HG03066 (cell line): ENCODE data around the gene DCLK2.

Experiments used
- ATAC-seq: cut with Tn5 transposase; IDR thresholded peaks from one replicate; pipeline ENCODE4 v1.9.1; 2021; ENCODE audit warnings: low read depth; ENCODE audit not compliant: unreplicated experiment

Gene DCLK2

GRCh38 chr4:150115851-150116250 is 37.6 kb downstream of the DCLK2 start:
- ATAC-seq = no peak

GRCh38 chr4:150116506-150116905 is 38.3 kb downstream of the DCLK2 start:
- no peak for ATAC-seq

GRCh38 chr4:150117094-150117493 is 38.8 kb downstream of the DCLK2 start:
- no peak for ATAC-seq

GRCh38 chr4:150117629-150118028 is 39.4 kb downstream of the DCLK2 start:
- no peak for ATAC-seq

- ATAC-seq = no peak
These were observed 41.2 kb downstream of the DCLK2 start for GRCh38 chr4:150119492-150119891.

- ATAC-seq = no peak
These were observed 44.8 kb downstream of the DCLK2 start for GRCh38 chr4:150123087-150123486.

GRCh38 chr4:150123796-150124677 is 45.8 kb downstream of the DCLK2 start:
- ATAC-seq = no peak

- no peak for ATAC-seq
These were observed 48.1 kb downstream of the DCLK2 start for GRCh38 chr4:150126201-150126863.

GRCh38 chr4:150126864-150127203 is 48.6 kb downstream of the DCLK2 start:
- ATAC-seq = no peak

GRCh38 chr4:150127757-150128156 is 49.5 kb downstream of the DCLK2 start:
- ATAC-seq = no peak

- no peak for ATAC-seq
These were observed 52.7 kb downstream of the DCLK2 start for GRCh38 chr4:150130933-150131332.

- ATAC-seq = no peak
These were observed 53.5 kb downstream of the DCLK2 start for GRCh38 chr4:150131581-150132228.

GRCh38 chr4:150133605-150134004 is 55.4 kb downstream of the DCLK2 start:
- ATAC-seq = no peak

GRCh38 chr4:150135134-150135772 is 57.0 kb downstream of the DCLK2 start:
- ATAC-seq = no peak

- no peak for ATAC-seq
These were observed 57.8 kb downstream of the DCLK2 start for GRCh38 chr4:150136036-150136435.

- no peak for ATAC-seq
These were observed 58.2 kb downstream of the DCLK2 start for GRCh38 chr4:150136481-150136880.

- no peak for ATAC-seq
These were observed 61.1 kb downstream of the DCLK2 start for GRCh38 chr4:150139297-150139865.

GRCh38 chr4:150140774-150141400 is 62.6 kb downstream of the DCLK2 start:
- ATAC-seq = no peak

- no peak for ATAC-seq
These were observed 63.5 kb downstream of the DCLK2 start for GRCh38 chr4:150141756-150142155.

- no peak for ATAC-seq
These were observed 64.6 kb downstream of the DCLK2 start for GRCh38 chr4:150142831-150143230.
